ENCODE data around the gene RPRD1B.

DNA sequence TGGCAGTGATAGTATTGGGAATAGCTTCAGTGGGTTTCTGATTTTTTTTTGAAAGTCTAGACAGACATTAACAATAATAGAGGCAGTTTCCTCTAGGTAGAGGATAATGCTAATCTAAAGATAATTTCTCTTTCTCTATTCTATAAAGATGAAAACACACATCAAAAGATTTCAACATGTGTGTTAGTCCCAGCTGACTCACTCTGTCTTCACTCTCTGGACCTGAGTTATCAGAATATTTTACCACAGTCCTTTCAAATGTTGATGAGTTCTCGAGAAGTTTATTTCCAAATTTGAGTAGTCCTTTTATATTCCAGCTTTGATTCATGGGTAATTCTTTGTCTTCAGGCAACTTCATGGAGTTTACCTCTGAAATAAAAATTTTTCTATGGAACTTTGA, 17.1 kb downstream of the RPRD1B start:
- TF ChIP-seq CTCF (conservative IDR thresholded peaks at IDR 0.05; ENCODE audit: low read depth, low read length) (no peak), EZH2 (IDR thresholded peaks at IDR 0.05; ENCODE audit: low read length, unreplicated experiment) (no peak)
